PC-3 (cell line): ENCODE measurements around the gene ATP6V1G1.

Experiments
- CTCF ChIP-seq: fragments of 300-600 bp; sonication (generic); conservative IDR thresholded peaks from 2 replicates; pipeline ENCODE4 v1.5.1; 2017; ENCODE audit warnings: antibody characterized with exemption, low read depth, mild to moderate bottlenecking, low read length
- EZH2 ChIP-seq: fragments of 300-600 bp; sonication (generic); IDR thresholded peaks from one replicate; pipeline ENCODE4 v1.6.1; 2017; ENCODE audit warnings: antibody characterized with exemption, mild to moderate bottlenecking, low read length; ENCODE audit not compliant: unreplicated experiment
- EZH2phosphoT487 ChIP-seq: fragments of 300-600 bp; sonication (generic); IDR thresholded peaks from 2 replicates; pipeline ENCODE4 v1.6.1; 2018; ENCODE audit warnings: mild to moderate bottlenecking, antibody characterized with exemption, low read length, borderline replicate concordance

- TF ChIP-seq CTCF (no peak), EZH2 (no peak), EZH2phosphoT487 (no peak)
These were observed 26.8 kb downstream of the ATP6V1G1 start for GRCh38 chr9:114614373-114614772.
